GM11168 (cell line): ENCODE data around the gene BMP4.

Experiments
- in situ Hi-C: fragments of 300-500 bp; cut with MboI; formaldehyde crosslinking; loops from one replicate; pipeline ENCODE4 v1.12.0; 2022; ENCODE audit warnings: low sequenced_read_pairs; ENCODE audit not compliant: unreplicated experiment

Gene BMP4

GRCh38 chr14:53902307-53902706, 54.3 kb downstream of the BMP4 start:
- in situ Hi-C loops, result loop anchor here (25.0 kb wide), 1 partner anchor 365 kb away; no protein-coding TSS in a partner anchor

- in situ Hi-C loops, result loop anchor here (25.0 kb wide), 1 partner anchor 363 kb away; no protein-coding TSS in a partner anchor
Observed at GRCh38 chr14:53900499-53900898, 56.1 kb downstream of the BMP4 start.
